ENCODE results near the gene COBL.

DNA sequence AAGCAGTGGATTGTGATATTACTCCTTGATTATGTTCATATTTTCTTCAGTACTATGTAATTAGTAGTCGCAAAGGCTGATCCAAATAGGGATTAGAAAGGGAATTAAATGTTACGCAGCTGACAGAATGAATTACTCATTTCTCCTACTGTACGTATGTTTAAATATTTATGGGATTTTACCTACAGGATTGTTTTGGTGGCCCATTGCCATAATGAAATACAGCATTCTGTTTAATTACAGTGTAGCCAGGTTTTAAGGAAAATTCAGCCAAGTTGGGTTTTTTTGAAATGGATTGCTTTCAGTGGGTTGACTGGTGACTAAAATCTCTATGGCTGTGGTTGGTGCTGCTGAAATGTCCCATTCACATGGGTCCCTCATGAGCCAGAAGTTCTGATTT is 336.2 kb downstream of the COBL start:
- TF ChIP-seq POLR2A (IDR thresholded peaks at IDR 0.05), result no peak
- TF ChIP-seq, protein P1, sequence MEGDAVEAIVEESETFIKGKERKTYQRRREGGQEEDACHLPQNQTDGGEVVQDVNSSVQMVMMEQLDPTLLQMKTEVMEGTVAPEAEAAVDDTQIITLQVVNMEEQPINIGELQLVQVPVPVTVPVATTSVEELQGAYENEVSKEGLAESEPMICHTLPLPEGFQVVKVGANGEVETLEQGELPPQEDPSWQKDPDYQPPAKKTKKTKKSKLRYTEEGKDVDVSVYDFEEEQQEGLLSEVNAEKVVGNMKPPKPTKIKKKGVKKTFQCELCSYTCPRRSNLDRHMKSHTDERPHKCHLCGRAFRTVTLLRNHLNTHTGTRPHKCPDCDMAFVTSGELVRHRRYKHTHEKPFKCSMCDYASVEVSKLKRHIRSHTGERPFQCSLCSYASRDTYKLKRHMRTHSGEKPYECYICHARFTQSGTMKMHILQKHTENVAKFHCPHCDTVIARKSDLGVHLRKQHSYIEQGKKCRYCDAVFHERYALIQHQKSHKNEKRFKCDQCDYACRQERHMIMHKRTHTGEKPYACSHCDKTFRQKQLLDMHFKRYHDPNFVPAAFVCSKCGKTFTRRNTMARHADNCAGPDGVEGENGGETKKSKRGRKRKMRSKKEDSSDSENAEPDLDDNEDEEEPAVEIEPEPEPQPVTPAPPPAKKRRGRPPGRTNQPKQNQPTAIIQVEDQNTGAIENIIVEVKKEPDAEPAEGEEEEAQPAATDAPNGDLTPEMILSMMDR (IDR thresholded peaks at IDR 0.05), result no peak
